Uterus (tissue), 4 donors: ENCODE measurements around the gene MLKL. TPM values are rescaled to one million over a fixed set of nuclear protein-coding genes. Genes with fewer than 3 reads are reported as not detected.

ENCODE experiments used
- DNase-seq, 2 donors: peaks; one replicate each; pipeline ENCODE4 v3.0.0-alpha.2; 2019 to 2020
- H3K27ac ChIP-seq, 2 donors: fragments of 200-600 bp; sonication (generic); 1 replicate in 1 of 2; 2 replicates in 1 of 2; pipeline ENCODE4 v1.5.1; 2016 to 2018
- H3K27me3 ChIP-seq, 2 donors: fragments of 200-600 bp; sonication (generic); one replicate each; pipeline ENCODE4 v1.5.1; 2018 to 2019; ENCODE audit warnings: control low read depth in 1 of 2
- H3K36me3 ChIP-seq, 2 donors: fragments of 200-600 bp; sonication (generic); one replicate each; pipeline ENCODE4 v1.5.1; 2019; ENCODE audit warnings: control low read depth in 1 of 2
- H3K4me1 ChIP-seq, 2 donors: fragments of 200-600 bp; sonication (generic); one replicate each; pipeline ENCODE4 v1.5.1; 2018 to 2019; ENCODE audit warnings: control low read depth in 1 of 2
- H3K4me3 ChIP-seq, 2 donors: fragments of 200-600 bp; sonication (generic); 1 replicate in 1 of 2; 2 replicates in 1 of 2; pipeline ENCODE4 v1.5.1; 2018 to 2019; ENCODE audit warnings: mild to moderate bottlenecking in 1 of 2
- H3K9me3 ChIP-seq, 2 donors: fragments of 200-600 bp; sonication (generic); one replicate each; pipeline ENCODE4 v1.5.1; 2019; ENCODE audit warnings: control low read depth in 1 of 2
- CTCF ChIP-seq, 4 experiments: fragments of 200-600 bp in 2 of 4; fragments of 450-650 bp in 2 of 4; sonication (generic) in 2 of 4; IDR thresholded peaks; one replicate each; pipeline ENCODE4 v1.5.1; 2016 to 2019; ENCODE audit warnings: antibody characterized with exemption in 4 of 4, mild to moderate bottlenecking in 2 of 4, moderate library complexity in 1 of 4
- POLR2A ChIP-seq, 2 donors: fragments of 450-650 bp; IDR thresholded peaks; one replicate each; pipeline ENCODE4 v1.6.1; 2016; ENCODE audit warnings: antibody characterized with exemption in 2 of 2, mild to moderate bottlenecking in 1 of 2, moderate library complexity in 1 of 2
- intact Hi-C: fragments of 100-400 bp; cut with DNase I; formaldehyde crosslinking; loops from one replicate; pipeline ENCODE4 v1.15.1; 2023; ENCODE audit warnings: low total_unique reads
- total RNA-seq, 4 donors: library from RNA; depleted of rRNA in 3 of 4; stranded (reverse); fragments of >200 nt in 3 of 4; gene quantifications; one replicate each; pipeline versions ENCODE4 v1.1.0 to v1.2.4, GENCODE V29; 2014 to 2023
- donor health status: DM: yes; HTN: yes; CAD: no.

MLKL gene
- total RNA-seq, 4 donors from 2014 or later: 3.8 to 19.4 (median 7.6) TPM

- TF ChIP-seq POLR2A (IDR thresholded peaks at IDR 0.05) (no peak), CTCF (IDR thresholded peaks at IDR 0.05) (no peak)
- no peak for DNase-seq
- Histone ChIP-seq H3K4me1 (no peaks in the 10 kb centered on the region), H3K36me3 (no peaks in the 10 kb centered on the region), H3K9me3 (no peaks in the 10 kb centered on the region), H3K4me3 (no peak overlapping the region), H3K27me3 (no peaks in the 10 kb centered on the region), H3K27ac (no peak overlapping the region)
- intact Hi-C loops: no loop called here
Observed at GRCh38 chr16:74637742-74638453, 62.8 kb downstream of the MLKL start.

- no peaks in the 10 kb centered on the region for H3K9me3 ChIP-seq
- no peak overlapping the region for H3K4me3 ChIP-seq
- H3K36me3 ChIP-seq: no peaks in the 10 kb centered on the region
- TF ChIP-seq POLR2A (IDR thresholded peaks at IDR 0.05) (no peak), CTCF (IDR thresholded peaks at IDR 0.05) (no peak)
- H3K27ac ChIP-seq: no peak overlapping the region
- intact Hi-C loops: no loop called here
- no peaks in the 10 kb centered on the region for H3K27me3 ChIP-seq
- no peak for DNase-seq
- H3K4me1 ChIP-seq: no peaks in the 10 kb centered on the region
Observed at GRCh38 chr16:74635303-74635702, 65.4 kb downstream of the MLKL start.

GRCh38 chr16:74633686-74634085 lies 67.0 kb downstream of the MLKL start:
- DNase-seq: no peak

DNA sequence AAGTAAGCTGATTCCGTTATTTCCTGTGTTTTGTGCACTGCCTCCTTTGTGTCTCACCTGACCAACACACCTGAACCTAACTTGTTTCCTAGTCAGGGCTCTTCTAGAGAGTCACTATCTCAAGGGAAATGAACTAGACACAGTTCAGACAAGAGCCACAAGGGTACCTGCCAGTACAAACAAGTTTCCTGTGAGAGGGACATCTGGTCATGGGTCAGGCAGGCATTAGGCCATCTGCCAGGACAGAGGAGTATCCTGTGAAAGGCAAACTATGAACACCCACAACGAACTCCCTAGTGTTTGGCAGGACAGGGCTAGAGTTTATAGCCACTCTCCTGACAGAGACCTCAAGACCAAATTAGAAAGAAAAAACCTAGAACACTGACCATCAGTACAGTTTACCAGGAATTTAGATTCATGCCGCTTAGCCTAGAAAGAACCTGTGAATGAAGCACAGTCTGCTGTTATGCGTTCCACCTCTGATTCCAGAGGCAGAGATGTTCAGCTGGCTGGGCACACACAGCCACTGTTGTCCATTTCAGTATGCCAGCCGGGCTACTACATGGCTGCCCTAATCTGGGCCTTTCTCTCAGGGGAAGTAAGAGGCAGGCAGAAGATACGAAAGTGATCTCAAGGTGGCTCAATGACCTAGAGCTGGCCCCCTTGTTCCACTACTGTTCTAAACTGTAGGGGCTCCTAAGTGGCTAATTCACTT lies 73.0 kb downstream of the MLKL start:
- H3K27ac ChIP-seq: peak overlapping the region; percentile 69 to 71
- no peak overlapping the region for H3K4me3 ChIP-seq
- no peaks in the 10 kb centered on the region for H3K9me3 ChIP-seq
- no peaks in the 10 kb centered on the region for H3K36me3 ChIP-seq
- TF ChIP-seq POLR2A (IDR thresholded peaks at IDR 0.05): no peak
- no peak for TF ChIP-seq CTCF (IDR thresholded peaks at IDR 0.05)
- no peaks in the 10 kb centered on the region for H3K27me3 ChIP-seq
- DNase-seq: peak; percentile 35 to 61
- intact Hi-C loops: no loop called here
- H3K4me1 ChIP-seq: no peaks in the 10 kb centered on the region

More at GRCh38 chr16:74633686-74634085, 67.0 kb downstream of the MLKL start:
- intact Hi-C loops: no loop called here
- Histone ChIP-seq H3K4me1 (no peaks in the 10 kb centered on the region), H3K9me3 (no peaks in the 10 kb centered on the region), H3K4me3 (no peak overlapping the region), H3K27me3 (no peaks in the 10 kb centered on the region), H3K36me3 (no peaks in the 10 kb centered on the region), H3K27ac (no peak overlapping the region)
- no peak for TF ChIP-seq CTCF (IDR thresholded peaks at IDR 0.05)
- TF ChIP-seq POLR2A (IDR thresholded peaks at IDR 0.05): no peak

DNA sequence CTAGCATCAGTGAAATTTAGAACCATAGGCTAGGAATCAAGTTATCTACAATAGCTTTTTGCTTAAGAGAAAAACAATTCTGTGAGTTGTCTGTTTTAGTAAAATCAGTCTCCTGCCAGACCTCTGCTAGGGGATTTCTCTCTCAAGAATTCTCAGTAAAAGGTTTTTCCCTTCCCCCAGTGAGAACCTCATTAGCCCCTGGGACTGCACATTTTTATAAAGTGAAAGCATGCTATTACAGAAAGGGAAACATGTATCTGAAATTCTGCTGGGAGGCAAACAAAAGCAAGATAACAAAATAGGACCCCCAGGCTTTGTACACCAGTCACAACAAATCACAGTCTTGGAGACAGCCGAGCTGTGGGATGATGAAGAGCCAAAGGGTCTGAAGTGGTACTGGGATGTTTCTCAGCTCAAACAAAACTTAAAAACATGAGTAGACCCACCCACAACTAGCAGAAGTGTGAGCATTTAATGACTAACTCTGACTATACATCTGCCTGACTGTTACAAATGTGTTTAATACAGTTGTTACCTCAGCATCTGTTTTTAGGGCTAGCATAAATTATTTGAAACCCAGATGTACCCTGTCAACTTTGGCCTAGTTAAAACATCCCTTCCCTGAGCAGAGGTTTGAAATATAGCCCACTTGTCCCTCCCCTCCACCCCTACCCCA lies 73.8 kb downstream of the MLKL start:
- no peaks in the 10 kb centered on the region for H3K36me3 ChIP-seq
- peak overlapping the region; percentile 69 to 71 for H3K27ac ChIP-seq

More for the DNA sequence above, 73.8 kb downstream of the MLKL start:
- intact Hi-C loops: no loop called here
- TF ChIP-seq POLR2A (IDR thresholded peaks at IDR 0.05) (no peak), CTCF (IDR thresholded peaks at IDR 0.05) (no peak)
- Histone ChIP-seq H3K4me1 (no peaks in the 10 kb centered on the region), H3K9me3 (no peaks in the 10 kb centered on the region), H3K4me3 (no peak overlapping the region), H3K27me3 (no peaks in the 10 kb centered on the region)
- no peak for DNase-seq
